K562 (cell line): ENCODE data around the gene SERAC1. TPM values are rescaled to one million over a fixed set of nuclear protein-coding genes. Genes with fewer than 3 reads are reported as not detected.
A peak's percentile ranks its signal among the peaks of the same experiment; 100 is the strongest.

ENCODE experiments used
- CHD1 ChIP-seq: fragments of 200-600 bp; sonication (generic); IDR thresholded peaks from one replicate; pipeline ENCODE4 v1.6.1; 2012; ENCODE audit warnings: mild to moderate bottlenecking, moderate library complexity, low read length, inconsistent platforms
- ELF4 ChIP-seq: fragments of 450-650 bp; formaldehyde crosslinking; IDR thresholded peaks from 2 replicates; pipeline ENCODE4 v1.4.0; 2022; ENCODE audit warnings: missing genetic modification characterization
- ESRRA ChIP-seq: fragments of 450-650 bp; IDR thresholded peaks from 2 replicates; pipeline ENCODE4 v1.6.1; 2014; ENCODE audit warnings: low read depth, mild to moderate bottlenecking, moderate library complexity, borderline replicate concordance
- FOXP1 ChIP-seq: sonication (generic); formaldehyde crosslinking; IDR thresholded peaks from 2 replicates; pipeline ENCODE4 v1.8.0; 2022; ENCODE audit warnings: mild to moderate bottlenecking, missing genetic modification reagents
- HMG20B ChIP-seq: fragments of 250-450 bp; sonication (Bioruptor Pico); IDR thresholded peaks from 2 replicates; pipeline ENCODE4 v1.5.0; 2021; ENCODE audit warnings: mild to moderate bottlenecking
- MCM7 ChIP-seq, 2 experiments: fragments of 450-650 bp; IDR thresholded peaks; 2 replicates each; pipeline ENCODE4 v1.6.1; 2016 to 2018
- POLR3A ChIP-seq: IDR thresholded peaks from 2 replicates; pipeline ENCODE4 v1.6.1; 2011; ENCODE audit warnings: borderline replicate concordance, mild to moderate bottlenecking, moderate library complexity; ENCODE audit not compliant: insufficient read length, insufficient read depth; ENCODE audit errors: extremely low read depth
- SMAD2 ChIP-seq: fragments of 150-350 bp; IDR thresholded peaks from 2 replicates; pipeline ENCODE4 v1.6.1; 2014; ENCODE audit warnings: low read depth, mild to moderate bottlenecking, low read length
- SOX6 ChIP-seq: fragments of 450-650 bp; IDR thresholded peaks from 2 replicates; pipeline ENCODE4 v1.6.1; 2014; ENCODE audit warnings: mild to moderate bottlenecking
- TFAM ChIP-seq: fragments of 250-450 bp; sonication (Bioruptor Pico); conservative IDR thresholded peaks from 2 replicates; pipeline ENCODE4 v1.5.0; 2021; ENCODE audit warnings: mild to moderate bottlenecking, moderate library complexity
- ZNF316 ChIP-seq: fragments of 450-650 bp; IDR thresholded peaks from 2 replicates; pipeline ENCODE4 v1.6.1; 2016
- ZNF324 ChIP-seq: fragments of 250-450 bp; sonication (Bioruptor Pico); IDR thresholded peaks from 2 replicates; pipeline ENCODE4 v1.4.0; 2020; ENCODE audit warnings: mild to moderate bottlenecking
- polyA plus RNA-seq, 8 experiments: library from polyadenylated mRNA; depleted of rRNA in 4 of 8; stranded (reverse) in 5 of 8; unstranded in 3 of 8; fragments of >200 nt; fragmentation: Nextera tagmentation in 2 of 8; fragmentation: Illumina TruSeq in 1 of 8; extraction: Ambion mirVana in 2 of 8; extraction: Trizol in 1 of 8; gene quantifications; 2 replicates each; pipeline versions ENCODE4 v1.2.1 to v1.2.3, GENCODE V29; 2011 to 2014; ENCODE audit warnings: inconsistent platforms in 1 of 8, missing spikeins in 1 of 8
- total RNA-seq, 7 experiments: library from RNA; depleted of rRNA in 6 of 7; stranded (reverse); fragments of >200 nt in 6 of 7; fragmentation: Illumina TruSeq in 2 of 7; extraction: Trizol in 2 of 7; gene quantifications; 2 replicates each; pipeline versions ENCODE4 v1.2.1 to v1.2.3, GENCODE V29; 2011 to 2021; ENCODE audit warnings: low replicate concordance in 1 of 7
- TF ChIP-seq, protein P1 (sequence below): fragments of 250-450 bp; sonication (Bioruptor Pico); IDR thresholded peaks from 2 replicates; pipeline ENCODE4 v1.4.0; 2020; ENCODE audit warnings: mild to moderate bottlenecking, moderate library complexity
- TF ChIP-seq, protein P2 (sequence below): sonication (generic); formaldehyde crosslinking; IDR thresholded peaks from 2 replicates; pipeline ENCODE4 v1.8.1; 2023; ENCODE audit warnings: mild to moderate bottlenecking, missing genetic modification reagents
- TF ChIP-seq, protein P3 (sequence below): fragments of 450-650 bp; formaldehyde crosslinking; conservative IDR thresholded peaks from 2 replicates; pipeline ENCODE4 v1.4.0; 2022; ENCODE audit warnings: mild to moderate bottlenecking, missing genetic modification characterization
- TF ChIP-seq, protein P4 (sequence below): fragments of 450-650 bp; IDR thresholded peaks from 2 replicates; pipeline ENCODE4 v1.6.1; 2018; ENCODE audit not compliant: partially characterized antibody
- TF ChIP-seq, protein P5 (sequence below): sonication (generic); formaldehyde crosslinking; IDR thresholded peaks from 2 replicates; pipeline ENCODE4 v1.8.1; 2023; ENCODE audit warnings: mild to moderate bottlenecking, missing genetic modification reagents

Gene SERAC1
- total and polyA plus RNA-seq, 9 of the 15 experiments (the other 6 are each of a cell fraction or from before 2014, with no cell fraction given), result 1.8 to 6.2 (median 2.8) TPM

DNA sequence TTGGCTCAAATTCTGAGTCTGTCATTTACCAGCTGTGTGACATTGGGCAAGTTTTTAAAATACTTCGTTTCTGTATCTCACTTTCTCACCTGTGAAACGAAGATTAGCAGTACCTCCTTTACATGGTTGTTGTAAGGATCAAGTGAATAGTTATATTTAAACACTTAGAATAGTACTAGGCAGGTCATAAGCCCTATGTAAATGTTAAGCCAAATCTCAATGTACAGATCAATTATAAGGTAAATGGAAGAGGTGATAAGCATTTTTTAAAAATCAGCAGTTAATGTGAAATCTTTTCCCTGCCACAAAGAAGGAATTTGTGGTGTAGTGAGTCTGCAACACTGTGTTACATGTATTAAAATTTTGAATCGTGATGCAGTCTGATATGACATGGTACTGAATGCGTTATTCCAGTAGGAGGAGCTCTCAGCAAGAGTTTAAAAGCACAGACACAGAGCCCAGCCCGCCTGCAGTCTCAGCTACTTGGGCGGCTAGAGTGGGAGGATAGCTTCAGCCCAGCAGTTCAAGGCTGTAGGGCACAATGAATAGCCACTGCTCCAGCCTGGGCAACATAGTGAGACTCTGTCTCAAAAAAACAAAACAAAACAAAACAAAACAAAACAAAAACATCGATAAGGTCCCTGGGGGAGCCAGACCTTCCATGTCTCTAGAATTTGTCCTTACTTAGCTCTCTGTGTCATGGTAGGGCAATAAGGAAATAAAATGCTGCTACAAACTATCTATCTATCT is 46.0 kb upstream of the SERAC1 start (continued):
- TF ChIP-seq, protein P1, sequence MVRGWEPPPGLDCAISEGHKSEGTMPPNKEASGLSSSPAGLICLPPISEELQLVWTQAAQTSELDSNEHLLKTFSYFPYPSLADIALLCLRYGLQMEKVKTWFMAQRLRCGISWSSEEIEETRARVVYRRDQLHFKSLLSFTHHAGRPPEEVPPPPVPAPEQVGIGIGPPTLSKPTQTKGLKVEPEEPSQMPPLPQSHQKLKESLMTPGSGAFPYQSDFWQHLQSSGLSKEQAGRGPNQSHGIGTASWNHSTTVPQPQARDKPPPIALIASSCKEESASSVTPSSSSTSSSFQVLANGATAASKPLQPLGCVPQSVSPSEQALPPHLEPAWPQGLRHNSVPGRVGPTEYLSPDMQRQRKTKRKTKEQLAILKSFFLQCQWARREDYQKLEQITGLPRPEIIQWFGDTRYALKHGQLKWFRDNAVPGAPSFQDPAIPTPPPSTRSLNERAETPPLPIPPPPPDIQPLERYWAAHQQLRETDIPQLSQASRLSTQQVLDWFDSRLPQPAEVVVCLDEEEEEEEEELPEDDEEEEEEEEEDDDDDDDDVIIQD (CRISPR knock-in tag), result no peak
- TF ChIP-seq TFAM (CRISPR knock-in tag), result no peak
- no peak for TF ChIP-seq SOX6
- TF ChIP-seq, protein P2, sequence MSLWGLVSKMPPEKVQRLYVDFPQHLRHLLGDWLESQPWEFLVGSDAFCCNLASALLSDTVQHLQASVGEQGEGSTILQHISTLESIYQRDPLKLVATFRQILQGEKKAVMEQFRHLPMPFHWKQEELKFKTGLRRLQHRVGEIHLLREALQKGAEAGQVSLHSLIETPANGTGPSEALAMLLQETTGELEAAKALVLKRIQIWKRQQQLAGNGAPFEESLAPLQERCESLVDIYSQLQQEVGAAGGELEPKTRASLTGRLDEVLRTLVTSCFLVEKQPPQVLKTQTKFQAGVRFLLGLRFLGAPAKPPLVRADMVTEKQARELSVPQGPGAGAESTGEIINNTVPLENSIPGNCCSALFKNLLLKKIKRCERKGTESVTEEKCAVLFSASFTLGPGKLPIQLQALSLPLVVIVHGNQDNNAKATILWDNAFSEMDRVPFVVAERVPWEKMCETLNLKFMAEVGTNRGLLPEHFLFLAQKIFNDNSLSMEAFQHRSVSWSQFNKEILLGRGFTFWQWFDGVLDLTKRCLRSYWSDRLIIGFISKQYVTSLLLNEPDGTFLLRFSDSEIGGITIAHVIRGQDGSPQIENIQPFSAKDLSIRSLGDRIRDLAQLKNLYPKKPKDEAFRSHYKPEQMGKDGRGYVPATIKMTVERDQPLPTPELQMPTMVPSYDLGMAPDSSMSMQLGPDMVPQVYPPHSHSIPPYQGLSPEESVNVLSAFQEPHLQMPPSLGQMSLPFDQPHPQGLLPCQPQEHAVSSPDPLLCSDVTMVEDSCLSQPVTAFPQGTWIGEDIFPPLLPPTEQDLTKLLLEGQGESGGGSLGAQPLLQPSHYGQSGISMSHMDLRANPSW (CRISPR knock-in tag), result no peak
- TF ChIP-seq ZNF324 (CRISPR knock-in tag), result no peak
- TF ChIP-seq, protein P3, sequence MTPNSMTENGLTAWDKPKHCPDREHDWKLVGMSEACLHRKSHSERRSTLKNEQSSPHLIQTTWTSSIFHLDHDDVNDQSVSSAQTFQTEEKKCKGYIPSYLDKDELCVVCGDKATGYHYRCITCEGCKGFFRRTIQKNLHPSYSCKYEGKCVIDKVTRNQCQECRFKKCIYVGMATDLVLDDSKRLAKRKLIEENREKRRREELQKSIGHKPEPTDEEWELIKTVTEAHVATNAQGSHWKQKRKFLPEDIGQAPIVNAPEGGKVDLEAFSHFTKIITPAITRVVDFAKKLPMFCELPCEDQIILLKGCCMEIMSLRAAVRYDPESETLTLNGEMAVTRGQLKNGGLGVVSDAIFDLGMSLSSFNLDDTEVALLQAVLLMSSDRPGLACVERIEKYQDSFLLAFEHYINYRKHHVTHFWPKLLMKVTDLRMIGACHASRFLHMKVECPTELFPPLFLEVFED (CRISPR knock-in tag), result peak; percentile 87
- TF ChIP-seq POLR3A, result no peak
- TF ChIP-seq ZNF316, result 0 out of 2 replicates have a peak, but pooled peaks have one; percentile 3
- TF ChIP-seq ESRRA, result no peak
- TF ChIP-seq ELF4 (CRISPR knock-in tag), result no peak
- TF ChIP-seq, protein P4, sequence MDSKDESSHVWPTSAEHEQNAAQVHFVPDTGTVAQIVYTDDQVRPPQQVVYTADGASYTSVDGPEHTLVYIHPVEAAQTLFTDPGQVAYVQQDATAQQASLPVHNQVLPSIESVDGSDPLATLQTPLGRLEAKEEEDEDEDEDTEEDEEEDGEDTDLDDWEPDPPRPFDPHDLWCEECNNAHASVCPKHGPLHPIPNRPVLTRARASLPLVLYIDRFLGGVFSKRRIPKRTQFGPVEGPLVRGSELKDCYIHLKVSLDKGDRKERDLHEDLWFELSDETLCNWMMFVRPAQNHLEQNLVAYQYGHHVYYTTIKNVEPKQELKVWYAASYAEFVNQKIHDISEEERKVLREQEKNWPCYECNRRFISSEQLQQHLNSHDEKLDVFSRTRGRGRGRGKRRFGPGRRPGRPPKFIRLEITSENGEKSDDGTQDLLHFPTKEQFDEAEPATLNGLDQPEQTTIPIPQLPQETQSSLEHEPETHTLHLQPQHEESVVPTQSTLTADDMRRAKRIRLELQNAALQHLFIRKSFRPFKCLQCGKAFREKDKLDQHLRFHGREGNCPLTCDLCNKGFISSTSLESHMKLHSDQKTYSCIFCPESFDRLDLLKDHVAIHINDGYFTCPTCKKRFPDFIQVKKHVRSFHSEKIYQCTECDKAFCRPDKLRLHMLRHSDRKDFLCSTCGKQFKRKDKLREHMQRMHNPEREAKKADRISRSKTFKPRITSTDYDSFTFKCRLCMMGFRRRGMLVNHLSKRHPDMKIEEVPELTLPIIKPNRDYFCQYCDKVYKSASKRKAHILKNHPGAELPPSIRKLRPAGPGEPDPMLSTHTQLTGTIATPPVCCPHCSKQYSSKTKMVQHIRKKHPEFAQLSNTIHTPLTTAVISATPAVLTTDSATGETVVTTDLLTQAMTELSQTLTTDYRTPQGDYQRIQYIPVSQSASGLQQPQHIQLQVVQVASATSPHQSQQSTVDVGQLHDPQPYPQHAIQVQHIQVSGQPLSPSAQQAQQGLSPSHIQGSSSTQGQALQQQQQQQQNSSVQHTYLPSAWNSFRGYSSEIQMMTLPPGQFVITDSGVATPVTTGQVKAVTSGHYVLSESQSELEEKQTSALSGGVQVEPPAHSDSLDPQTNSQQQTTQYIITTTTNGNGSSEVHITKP, result no peak
- 0 out of 4 replicates have a peak, but pooled peaks of 1 of the 2 experiments have one; percentile 38 for TF ChIP-seq MCM7 (IDR thresholded peaks at IDR 0.05)
- TF ChIP-seq, protein P5, sequence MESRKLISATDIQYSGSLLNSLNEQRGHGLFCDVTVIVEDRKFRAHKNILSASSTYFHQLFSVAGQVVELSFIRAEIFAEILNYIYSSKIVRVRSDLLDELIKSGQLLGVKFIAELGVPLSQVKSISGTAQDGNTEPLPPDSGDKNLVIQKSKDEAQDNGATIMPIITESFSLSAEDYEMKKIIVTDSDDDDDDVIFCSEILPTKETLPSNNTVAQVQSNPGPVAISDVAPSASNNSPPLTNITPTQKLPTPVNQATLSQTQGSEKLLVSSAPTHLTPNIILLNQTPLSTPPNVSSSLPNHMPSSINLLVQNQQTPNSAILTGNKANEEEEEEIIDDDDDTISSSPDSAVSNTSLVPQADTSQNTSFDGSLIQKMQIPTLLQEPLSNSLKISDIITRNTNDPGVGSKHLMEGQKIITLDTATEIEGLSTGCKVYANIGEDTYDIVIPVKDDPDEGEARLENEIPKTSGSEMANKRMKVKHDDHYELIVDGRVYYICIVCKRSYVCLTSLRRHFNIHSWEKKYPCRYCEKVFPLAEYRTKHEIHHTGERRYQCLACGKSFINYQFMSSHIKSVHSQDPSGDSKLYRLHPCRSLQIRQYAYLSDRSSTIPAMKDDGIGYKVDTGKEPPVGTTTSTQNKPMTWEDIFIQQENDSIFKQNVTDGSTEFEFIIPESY (CRISPR knock-in tag), result no peak
- TF ChIP-seq CHD1, result no peak
- no peak for TF ChIP-seq FOXP1 (CRISPR knock-in tag)
- no peak for TF ChIP-seq SMAD2
- no peak for TF ChIP-seq HMG20B (CRISPR knock-in tag)
